ENCODE measurements around the gene ANTKMT.

ANTKMT gene

DNA sequence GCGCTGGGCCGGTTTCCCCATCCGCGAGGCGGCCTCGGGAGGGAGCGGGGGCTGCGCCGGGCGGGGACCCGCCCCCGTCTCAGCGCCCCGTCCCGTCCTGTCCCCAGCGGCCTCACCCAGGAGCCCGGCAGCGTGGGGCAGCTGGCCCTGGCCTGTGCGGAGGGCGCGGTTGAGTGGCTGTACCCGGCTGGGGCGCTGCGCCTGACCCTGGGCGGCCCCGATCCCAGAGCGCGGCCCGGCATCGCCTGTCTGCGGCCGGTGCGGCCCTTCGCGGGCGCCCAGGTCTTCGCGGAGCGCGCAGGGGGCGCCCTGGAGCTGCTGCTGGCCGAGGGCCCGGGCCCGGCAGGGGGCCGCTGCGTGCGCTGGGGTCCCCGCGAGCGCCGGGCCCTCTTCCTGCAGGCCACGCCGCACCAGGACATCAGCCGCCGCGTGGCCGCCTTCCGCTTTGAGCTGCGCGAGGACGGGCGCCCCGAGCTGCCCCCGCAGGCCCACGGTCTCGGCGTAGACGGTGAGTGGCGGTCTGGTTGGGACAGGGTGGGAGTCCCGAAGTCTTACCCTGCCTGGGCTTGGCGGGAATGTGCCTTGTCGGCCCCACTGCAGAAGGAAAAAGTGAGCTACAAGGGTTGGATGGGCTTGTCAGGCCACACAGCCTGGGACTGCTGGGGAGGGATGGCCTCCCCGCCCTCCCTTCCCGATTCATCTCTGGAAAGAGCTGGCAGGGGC is 5.3 kb upstream of the ANTKMT start:
- no peak for DNase-seq

DNA sequence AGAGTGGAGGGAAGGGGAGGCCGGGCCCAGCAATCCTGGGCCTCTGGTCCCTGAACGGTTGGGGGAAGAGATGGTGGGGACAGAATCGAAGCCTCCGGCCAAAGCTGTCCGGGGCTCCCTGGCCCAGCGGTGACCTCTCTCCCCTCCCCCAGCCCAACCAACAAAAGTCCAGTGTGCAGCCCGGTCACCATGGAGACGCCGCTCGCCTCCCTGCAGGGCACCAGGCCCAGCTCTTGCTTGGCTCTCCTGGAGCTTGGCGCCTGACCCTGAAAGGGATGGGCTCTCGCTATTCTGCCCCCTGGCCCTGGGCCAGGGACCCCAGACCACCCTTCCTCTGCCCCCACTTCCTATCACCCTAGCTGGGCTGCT is 4.8 kb upstream of the ANTKMT start:
- no peak for DNase-seq

DNA sequence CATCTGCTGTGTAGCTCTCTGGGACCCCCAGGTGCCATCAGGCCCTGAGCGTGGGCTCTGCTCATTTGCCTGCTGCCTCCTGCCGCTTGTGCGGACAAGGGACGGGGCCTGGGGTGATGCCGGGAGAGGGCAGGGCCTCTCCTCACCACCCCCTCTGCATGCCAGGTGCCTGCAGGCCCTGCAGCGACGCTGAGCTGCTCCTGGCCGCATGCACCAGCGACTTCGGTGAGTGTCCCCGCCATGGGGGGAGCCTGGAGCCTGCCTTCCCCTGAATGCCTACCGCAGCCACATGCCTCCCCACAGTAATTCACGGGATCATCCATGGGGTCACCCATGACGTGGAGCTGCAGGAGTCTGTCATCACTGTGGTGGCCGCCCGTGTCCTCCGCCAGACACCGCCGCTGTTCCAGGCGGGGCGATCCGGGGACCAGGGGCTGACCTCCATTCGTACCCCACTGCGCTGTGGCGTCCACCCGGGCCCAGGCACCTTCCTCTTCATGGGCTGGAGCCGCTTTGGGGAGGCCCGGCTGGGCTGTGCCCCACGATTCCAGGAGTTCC is 4.1 kb upstream of the ANTKMT start:
- no peak for DNase-seq

DNA sequence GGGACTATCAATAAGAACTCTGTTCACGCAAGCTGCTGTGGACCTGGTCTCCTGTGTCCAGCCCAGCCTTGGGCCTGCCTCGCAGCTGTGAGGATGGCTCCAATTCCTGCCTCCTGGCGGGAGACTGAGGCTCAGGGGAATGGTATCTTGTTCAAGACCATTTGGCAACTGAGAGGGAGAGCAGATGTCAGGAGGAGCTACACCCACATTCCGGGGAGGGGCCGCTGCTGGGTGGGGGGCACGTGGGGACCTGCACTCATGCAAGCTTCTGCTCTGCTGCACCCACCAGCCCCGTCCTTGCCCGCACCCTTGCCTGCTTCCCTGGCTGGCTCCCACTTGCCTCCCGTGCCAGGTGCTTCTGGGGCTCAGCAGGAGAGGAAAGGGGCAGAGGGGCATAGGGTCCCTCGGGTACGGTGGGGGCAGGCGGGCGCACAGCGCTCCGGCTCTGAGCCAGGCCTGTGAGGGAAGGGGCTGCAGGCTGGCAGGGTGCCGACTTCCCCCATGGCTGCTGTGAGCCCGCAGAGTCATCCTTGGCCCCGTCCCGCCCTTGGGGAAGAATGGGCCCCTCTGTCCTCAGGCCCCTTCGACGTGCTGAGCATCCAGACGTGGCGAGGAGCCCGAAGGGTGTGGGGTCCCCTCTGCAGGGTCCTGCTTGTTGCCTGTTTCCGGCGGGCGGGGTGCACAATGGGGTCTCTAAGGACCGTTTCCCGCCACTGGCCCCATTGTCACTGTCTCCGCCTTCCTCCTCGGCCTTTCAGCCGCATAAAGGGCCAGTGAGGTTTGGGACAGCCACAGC is 3.3 kb upstream of the ANTKMT start:
- no peak for DNase-seq

DNA sequence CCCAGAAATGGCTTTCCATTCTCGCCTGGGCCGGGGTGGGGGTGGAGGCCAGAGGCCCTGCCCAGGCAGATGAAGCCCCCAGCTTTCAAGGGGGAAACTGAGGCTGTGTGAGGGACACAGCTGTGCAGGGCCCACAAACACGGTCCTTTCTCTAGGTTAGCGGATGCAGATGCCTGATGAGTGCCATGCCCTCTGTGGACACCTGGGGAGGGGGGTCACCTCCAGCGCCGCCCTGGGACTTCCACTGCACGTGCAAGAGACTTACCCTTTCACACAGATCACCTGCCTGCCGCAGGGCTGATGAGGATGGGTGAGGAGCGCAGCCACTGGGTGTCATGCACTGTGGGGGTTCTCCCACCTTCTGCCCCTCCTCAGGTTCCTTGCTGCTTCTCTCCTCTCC is 2.6 kb upstream of the ANTKMT start:
- no peak for DNase-seq

DNA sequence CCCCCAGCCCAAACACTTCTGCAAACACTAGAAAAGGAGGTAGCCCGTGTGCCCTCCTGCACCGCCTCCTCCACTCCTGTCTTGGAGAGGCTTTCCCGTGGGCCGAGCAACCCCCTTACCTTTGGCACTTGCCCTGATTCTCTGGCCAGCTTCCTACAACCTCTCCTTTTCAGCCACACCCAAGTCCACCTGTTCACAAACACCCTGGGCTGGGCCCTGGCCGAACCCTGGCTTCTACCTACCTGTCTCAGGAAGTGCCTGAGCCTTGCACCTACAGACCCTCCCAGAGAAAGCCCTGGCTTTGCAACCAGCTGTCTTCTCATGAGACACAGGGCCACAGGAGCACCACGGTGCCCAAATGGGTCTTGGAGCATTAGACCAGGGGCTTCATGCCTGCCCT is 2.0 kb upstream of the ANTKMT start:
- DNase-seq = no peak

DNA sequence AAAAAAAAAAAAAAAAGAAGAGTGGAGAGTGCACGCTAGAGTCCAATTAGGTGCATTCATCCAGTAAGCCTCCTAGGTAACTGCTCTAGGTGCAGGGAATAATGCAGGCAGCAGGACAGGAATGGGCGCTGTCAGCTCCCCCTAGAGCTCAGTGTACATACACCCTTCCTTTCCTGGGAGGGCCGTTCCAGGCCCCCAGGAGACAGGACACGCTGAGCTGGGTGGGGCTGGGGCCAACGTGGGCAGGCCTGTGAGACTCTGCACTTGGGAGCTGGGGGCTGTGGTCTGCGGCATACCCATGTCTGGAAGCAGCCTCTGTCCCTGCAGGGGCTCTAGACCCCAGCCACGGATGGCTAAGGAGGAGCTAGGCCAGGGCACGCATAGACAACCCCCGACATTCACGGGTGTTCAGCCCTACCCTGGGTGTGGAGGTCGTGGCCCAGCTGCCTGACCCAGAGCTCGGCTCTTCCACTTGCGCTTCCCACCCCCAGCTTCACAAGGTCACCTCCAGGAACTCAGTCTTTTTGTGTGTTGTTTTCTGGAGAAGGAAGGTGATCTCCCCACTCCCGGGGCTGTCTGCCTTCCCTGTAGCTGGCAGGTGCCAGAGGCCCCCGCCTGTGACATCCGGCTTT is 1.0 kb upstream of the ANTKMT start:
- DNase-seq = no peak

DNA sequence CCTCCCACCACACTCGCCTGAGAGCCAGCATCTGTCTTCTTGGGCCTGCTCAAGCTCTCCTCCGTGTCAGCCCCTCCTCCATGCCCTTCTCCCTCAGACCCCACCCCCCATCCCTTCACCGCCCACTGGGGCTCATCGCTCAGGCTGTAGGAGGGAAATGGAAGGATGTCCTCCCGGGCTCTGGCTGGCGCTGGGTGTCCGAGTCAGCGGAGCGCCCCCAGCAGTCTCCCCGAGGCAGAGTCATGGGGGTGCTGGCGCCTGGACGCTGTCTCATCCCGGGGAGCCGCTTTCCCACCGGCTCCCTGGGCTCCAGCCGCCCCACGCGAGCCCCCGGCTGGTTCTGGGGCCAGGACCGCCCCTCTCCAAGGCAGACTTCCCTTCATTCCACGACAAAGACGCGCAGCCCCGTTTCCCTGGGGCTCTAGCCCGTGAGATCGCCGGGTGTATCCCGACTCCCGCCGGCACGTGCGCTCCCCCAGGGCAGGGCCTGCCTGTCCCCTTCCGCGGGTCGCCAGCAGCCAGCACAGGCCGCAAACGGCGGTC is 428 bp upstream of the ANTKMT start:
- peak; percentile 72 for DNase-seq

DNA sequence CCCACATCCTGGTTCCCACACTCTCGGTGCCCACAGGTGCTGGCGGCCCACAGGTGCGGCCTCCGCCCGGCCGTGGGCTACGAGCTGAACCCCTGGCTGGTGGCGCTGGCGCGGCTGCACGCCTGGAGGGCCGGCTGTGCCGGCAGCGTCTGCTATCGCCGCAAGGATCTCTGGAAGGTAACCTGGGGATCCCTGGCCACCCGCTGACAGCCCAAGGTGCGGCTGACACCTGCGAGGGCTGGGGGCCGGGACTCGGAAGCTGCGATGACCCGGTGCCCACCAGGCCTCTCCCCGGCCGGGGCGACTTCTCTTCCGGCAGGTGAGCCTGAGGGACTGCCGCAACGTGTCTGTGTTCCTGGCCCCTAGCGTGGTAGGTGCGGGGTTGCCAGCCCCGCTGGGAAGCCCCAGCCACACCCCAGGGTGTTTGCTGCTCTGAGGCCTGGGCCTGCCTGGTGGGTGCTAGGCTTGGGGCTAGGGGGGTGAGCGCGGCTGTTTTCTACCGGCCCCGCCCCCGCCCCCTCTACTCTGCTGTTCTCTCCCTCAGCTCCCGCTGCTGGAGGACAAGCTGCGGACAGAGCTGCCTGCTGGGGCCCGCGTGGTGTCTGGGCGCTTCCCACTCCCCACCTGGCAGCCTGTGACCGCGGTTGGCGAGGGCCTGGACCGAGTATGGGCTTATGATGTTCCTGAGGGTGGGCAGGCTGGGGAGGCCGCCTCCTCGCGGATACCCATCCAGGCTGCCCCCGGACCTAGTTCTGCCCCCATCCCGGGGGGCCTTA is 1.0 kb downstream of the ANTKMT start:
- no peak for DNase-seq

DNA sequence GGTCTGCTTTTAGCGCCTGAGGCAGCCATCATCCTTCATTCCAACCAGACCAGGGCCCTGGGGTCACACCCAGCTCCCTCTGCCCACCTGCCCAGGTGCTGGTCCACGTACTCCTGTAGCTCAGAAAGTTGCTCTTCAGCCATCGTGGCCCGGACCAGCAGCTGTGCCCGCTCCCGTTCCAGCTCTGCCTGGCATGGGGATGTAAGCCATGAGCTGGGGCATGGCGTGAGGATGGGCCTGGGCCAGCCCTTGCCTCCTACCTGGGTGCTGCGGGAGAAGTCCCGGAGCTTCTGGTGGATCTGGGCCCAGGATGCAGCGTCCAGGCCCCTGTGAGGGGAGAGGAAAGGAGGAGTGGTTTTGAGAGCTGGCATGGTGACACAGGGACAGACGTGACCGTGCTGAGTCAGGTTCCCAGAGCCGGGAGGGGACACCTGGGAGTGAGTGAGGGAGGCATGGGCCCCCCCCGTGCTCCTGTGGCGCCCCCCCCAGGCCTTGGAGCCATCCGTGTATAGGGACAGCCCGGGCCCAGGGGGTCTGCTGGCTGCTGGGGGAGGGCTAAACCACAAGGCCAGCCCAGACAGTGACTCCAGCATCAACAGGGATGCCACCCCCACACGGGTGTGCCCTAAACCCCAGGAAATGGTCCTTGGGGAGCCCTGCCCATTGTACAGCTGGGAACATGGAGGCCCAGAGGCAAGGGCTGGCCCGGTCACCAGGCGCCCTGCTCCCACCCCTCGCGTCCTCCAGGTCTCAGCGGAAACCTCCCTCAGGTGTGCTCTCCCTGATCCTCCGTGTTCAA is 2.1 kb downstream of the ANTKMT start:
- DNase-seq = no peak

DNA sequence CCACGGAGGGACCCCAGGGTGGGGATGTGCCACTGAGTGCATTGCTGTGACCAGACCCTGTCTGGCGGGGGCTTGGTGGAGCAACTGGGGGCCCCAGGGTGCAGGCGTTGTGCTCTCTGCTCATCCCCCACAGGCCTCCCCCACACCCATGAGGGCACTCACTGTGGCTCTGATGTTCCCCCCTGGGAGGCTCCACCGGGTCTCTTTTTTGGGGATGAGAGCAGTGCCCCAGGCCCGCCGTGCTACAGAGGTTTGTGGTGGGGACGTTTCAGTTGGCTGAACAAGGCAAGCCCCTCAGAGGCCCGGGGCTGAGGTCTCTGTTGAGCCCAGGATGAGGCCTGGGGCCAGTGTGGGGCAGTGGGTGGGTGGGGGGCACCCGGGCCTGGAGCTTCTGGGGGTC is 2.7 kb downstream of the ANTKMT start:
- DNase-seq = no peak

DNA sequence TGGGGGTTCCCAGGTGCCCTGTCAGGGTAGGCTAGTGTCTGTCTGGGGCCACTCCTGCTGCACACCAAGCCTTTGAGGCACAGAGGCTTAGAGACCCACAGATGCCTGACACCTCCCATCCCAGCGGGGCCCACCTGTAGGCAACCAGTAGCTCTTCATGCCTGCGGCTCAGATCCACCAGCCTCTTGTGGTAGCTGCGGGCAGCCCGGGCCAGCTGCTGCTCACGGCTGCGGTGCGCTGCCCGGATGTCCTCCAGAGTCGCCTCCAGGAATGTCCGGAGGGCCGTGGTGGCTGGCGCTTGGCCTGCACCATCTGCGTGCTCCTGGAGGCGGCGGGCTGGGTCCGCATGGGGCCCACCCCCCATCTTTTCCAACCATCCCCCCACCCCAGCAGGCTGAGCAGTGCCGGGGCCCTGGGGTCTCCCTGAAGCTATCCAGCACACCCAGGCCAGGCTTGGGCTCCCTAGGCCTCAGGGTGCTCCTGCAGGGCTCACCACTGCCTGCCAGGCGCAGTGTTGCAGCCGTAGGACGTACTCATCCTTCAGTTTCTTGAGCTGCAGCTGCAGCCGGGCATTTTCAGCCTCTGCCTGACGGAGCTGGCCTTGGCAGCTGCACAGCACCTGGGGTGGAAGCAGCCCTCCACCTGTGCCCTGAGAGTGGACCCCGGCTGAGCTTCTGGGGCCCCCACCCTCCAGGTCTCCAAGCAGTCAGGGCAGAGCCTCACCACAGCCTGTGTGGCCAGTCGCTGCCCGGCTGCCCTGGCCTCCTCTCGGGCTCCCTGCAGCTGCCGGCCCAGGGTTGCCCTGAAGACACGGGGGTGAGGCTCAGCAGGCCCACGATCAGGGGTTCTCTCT is 3.5 kb downstream of the ANTKMT start:
- no peak for DNase-seq

DNA sequence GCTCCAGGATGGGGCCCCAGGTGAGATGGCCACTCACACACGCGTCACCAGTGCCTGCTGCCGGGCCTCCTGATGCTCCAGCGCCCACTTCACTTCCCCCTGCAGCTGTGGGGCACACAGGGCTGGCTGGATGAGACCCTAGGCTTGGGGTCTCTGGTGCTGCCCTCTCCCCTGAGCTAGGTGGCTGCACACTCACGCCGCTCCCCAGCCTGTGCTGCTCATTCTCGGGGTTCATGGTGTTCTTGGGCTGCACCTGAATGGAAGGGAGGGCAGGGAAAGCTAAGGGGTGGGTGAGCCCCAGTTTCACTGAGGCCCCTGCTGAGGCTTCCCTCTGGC is 4.1 kb downstream of the ANTKMT start:
- DNase-seq = no peak

DNA sequence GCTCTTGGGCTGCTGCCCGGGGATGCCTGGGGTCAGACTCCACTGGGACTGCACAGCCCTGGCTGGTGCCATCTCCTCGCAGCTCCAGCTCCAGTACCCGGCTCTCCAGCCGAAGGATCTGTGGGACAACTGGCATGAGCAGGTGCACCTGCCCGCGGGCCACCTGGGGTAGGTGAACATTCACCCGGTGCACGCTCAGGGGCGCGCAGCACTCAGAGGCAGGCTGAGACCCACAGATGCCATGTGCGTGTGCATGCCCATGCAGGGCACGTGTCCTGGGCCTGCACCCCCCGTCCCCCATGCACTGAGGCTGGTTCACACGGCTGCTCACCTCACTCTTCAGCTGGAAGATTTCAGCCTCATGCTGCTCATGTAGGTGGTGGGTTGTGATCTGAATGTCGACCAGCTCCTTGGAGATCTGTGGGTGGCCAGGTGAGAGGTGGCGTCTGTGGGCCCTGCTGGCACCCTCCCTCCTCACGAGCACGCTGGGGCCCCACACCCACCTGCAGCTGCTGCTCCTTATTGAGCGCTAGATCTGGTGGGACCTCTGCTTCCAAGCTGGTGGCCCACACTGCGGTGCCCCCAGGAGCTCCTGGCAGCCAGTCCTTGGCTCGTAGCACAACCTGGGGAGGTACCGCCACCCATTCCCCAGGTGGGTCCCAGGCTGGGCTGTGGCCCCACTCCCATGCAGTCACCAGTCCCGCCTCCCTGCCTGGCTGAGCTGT is 4.7 kb downstream of the ANTKMT start:
- no peak for DNase-seq

DNA sequence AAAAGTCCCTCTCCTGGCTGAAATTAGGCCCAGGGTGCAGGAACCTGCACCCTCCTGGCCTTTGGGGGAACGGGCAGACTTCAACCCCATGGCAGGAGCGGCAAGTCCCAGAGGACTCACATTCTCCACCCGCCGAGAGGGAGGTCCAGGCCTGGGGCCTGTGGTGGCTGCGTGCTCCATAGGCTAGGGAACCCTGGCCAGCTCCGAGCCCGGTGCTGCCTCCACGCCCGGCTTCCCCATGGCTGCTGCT is 5.2 kb downstream of the ANTKMT start:
- DNase-seq = no peak

DNA sequence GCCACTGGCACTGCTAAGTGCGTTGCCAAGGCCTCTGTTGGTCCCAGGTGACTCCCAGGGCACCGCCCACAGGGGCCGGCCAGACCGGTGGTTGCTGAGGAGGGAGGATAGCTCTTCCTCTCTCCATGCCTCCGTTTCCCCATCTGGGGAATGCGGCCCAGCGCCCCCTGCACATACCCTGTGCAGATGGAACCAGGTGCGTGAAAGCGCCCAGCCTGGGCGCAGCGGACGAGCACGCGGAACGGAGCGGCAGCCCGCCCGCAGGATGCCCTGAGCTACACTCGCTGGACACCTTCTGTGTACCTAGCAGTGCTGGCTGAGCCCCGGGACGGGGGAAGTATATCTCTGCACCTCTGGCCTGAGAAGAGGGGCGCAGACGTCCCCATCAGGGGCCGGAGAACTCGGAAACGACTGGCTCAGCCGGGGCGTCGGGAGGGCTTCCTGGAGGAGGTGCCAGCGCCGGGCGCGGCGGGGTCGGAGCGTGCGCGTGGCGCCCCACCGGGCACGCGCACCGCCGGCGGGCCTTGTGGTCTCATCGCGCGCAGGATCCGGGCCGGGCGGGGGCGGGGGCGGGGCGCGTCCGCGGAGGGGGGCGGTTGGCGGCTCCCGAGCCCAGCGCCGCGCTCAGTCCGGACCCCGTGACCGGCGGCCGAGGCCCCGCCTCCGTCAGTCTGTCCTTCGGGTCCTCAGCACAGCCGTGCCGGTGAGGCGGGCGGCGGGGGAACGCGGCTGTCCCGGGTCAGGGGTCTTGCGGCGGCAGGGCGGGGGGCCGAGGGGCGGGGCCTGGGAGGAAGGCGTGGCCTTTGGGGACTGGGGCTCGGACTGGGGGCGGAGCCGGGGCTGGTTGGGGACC is 5.7 kb downstream of the ANTKMT start, which contains the start of the genes CCDC78 and HAGHL:
TSS of gene CCDC78 (minus strand) at position 6 of the 853 bp plus-strand sequence. CDS start 76 bp downstream, outside the sequence.
TSS of gene HAGHL (plus strand) at position 669 of the 853 bp plus-strand sequence. CDS start 404 bp downstream, outside the sequence.
- DNase-seq = peak; percentile 34

DNA sequence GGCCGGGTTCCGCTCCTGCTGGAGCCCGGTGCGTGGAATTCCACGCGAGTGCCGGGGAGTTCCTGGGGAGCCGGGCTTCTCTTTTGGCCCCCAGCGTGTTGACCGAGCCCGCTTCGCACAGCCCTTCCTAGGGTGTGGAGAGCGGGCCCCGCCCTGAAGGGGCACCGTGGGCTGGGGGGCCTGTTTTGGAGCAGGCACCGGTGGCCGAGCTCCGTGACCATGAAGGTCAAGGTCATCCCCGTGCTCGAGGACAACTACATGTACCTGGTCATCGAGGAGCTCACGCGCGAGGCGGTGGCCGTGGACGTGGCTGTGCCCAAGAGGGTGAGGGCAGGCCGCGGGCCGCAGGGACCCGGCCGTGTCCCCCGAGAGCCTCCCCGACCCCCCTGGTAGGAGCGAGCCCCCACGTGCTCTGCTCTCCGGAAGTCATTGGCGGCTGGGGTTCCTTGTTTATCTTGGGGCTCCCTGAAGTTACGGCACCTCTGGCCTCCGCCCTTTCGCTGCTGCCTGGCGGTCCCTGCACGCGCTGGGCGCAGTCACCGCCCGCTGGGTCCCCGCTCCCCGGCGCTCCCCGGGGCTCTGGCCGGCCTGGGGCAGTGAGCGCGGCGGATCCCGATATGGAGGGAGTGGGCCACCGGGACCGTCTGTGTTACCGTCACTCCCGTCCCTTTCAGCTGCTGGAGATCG is 6.5 kb downstream of the ANTKMT start:
- no peak for DNase-seq

DNA sequence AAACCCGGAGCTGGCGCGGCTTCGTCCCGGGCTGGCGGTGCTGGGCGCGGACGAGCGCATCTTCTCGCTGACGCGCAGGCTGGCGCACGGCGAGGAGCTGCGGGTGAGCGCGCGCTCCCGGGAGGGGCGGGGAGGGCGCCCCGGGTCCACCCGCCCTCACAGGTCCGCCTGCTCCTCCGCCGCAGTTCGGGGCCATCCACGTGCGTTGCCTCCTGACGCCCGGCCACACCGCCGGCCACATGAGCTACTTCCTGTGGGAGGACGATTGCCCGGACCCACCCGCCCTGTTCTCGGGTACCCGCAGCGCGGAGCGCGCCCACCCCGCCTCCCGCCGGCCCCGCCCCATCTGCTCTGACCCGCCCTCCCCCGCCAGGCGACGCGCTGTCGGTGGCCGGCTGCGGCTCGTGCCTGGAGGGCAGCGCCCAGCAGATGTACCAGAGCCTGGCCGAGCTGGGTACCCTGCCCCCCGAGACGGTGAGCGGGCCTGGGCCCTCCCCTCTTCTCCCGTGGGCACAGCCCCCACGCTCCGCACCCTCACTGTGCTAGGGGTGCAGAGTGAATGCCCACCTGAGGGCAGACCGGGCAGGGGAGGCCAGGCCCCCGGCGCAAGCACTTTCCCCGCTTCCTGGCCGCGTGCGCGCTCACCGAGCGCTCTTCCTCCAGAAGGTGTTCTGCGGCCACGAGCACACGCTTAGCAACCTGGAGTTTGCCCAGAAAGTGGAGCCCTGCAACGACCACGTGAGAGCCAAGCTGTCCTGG is 7.4 kb downstream of the ANTKMT start:
- peak; percentile 72 for DNase-seq

Measured in fibroblast of upper back skin (primary cell).